Measurements from ENCODE around the gene RFFL.

Gene RFFL

GRCh38 chr17:35079547-35080423 is 16.3 kb upstream of the RFFL start:
- no peak for DNase-seq

DNA sequence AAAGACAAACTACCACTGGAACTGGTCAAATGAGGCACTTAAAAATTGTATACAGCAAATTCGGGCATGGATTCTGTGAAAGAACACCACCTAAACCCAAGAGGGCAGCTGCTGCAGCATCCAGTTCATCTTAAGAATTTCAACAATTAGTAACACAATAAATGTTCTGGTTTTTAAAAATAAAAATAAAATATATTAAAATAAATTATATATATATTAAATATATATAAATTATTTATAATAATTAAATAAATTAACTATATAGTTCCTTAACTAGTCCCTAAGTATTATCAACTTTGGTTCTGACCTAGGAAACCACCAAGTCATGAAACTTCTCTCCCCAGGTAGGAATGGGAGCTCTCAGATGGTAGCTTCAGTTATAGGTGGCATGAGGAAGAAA is 13.4 kb upstream of the RFFL start:
- no peak for DNase-seq

- no peak for DNase-seq
Observed at GRCh38 chr17:35074711-35075707, 11.5 kb upstream of the RFFL start.

DNA sequence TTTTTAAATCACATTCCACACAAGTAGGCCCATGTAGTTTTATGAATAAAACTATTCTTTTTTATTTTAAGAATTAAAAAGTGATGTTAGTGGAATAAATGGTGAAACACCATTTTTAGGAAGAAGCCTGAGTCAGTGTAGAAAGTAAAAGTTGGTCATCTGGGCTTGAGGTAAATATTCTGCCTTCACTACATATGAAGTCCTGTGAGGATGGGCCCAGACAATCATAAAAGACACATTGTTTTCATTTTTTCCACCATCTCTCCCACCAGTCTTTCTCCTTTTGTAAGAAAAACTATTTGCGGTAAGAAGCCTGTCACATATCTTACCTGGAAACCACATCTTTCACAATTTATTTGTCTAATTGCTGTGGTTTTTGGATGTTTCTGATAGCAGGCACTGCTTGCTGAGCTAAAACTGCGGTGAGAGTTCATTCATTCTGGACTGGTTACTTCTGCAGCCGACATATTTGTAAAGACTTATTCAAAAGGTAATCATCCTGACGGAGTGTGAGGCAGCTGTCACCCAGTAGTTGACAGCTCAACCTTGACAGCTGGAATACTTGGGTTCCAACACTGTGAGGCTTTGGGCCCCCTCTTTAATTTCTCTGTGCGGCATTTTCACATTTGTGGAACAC is 10.6 kb upstream of the RFFL start:
- no peak for DNase-seq

DNA sequence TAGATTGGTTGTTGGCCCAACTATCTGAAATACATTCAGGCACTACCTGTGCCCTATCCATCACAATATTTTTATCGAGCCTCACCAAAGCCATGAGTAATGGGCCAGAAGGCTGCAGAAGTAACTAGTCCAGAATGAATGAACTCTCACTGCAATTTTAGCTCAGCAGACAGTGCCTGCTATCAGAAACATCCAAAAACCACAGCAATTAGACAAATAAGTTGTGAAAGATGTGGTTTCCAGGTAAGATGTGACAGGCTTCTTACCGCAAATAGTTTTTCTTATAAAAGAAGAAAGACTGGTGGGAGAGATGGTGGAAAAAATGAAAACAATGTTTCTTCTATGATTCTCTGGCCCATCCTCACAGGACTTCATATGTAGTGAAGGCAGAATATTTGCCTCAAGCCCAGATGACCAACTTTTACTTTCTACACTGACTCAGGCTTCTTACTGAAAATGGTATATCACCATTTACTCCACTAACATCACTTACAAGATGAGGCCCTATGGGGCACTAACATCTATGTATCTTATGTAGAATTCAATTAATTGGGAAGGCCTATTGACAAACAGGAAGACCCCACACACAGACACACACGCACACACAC is 9.8 kb upstream of the RFFL start:
- DNase-seq: no peak

DNA sequence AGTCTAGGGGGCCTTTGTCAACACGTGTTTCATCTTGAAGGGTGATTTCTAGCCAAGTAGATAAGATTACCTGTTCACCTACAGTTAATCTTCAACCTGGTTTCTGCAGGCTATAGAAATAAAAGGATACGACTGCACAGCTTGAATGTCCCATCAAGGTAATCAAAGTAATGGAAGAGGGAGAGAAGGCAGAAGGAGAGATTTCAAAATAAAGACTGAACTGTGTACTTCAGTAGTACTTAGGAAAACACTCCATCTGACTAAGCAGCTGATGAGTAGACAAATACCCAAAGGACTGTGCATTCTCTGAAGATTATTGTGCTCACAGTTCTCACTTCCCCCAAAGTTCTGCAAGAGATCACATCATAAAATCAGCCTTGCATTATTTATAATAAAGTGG is 5.8 kb upstream of the RFFL start:
- no peak for DNase-seq

- no peak for DNase-seq
Observed at GRCh38 chr17:35068249-35068648, 4.7 kb upstream of the RFFL start.

- DNase-seq: no peak
Observed at GRCh38 chr17:35065880-35066279, 2.4 kb upstream of the RFFL start.

GRCh38 chr17:35064516-35065215 is 1.2 kb upstream of the RFFL start:
- DNase-seq: no peak

DNA sequence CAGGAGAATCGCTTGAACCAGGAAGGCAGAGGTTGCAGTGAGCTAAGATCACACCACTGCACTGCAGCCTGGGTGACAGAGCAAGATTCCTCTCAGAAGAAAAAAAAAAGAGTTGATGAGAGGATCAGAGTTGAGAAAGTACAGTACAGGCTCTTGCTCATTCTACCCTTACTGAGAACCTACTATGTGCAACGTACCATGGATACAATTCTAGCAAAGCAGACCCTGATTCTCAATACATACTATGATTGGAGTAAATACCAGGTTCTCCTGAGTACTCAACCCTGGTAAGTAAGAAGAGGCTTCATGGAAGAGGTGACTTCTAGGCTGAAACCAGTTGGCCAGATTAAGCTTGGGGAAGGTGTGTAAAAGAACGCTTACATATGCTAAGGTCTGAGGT is 1.2 kb downstream of the RFFL start:
- DNase-seq: no peak

- no peak for DNase-seq
Observed at GRCh38 chr17:35057332-35057915, 6.1 kb downstream of the RFFL start.

DNA sequence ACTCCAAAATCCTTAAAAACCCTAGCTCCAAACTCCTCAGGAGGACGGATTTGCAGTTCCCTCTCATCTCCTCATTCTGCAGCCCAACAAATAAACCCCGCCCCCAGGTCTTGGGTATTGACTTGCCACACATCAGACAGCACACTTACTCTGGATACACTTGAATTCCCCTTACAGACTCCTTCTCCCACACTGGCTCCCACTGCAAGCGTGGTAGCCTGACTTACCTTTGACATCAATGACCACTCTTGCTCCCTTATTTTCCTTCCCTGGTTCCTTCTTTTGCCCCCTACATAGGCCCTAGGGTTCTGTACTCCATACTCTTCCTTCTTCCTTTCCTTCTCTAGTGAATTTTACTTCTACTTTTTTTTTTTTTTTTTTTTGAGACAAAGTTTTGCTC is 7.5 kb downstream of the RFFL start:
- DNase-seq: no peak

DNA sequence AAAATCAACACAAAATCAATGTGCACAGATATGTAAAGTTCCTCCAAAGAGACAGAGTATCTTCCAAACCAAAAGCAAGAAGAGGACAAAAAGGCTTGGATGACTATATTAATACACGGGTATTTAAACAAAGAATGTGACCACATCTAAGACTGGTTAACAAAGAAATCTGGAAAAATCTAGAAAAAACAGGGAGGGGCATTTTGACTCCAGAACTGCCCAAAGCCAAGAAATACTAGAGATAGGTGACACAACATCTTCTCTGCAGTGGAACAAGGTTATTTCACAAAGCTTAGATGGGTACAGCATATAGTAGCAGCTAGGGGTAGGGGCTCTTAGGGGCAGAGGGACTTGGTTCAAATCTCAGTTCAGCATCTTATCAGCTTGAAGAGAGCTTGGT is 10.3 kb downstream of the RFFL start:
- no peak for DNase-seq

DNA sequence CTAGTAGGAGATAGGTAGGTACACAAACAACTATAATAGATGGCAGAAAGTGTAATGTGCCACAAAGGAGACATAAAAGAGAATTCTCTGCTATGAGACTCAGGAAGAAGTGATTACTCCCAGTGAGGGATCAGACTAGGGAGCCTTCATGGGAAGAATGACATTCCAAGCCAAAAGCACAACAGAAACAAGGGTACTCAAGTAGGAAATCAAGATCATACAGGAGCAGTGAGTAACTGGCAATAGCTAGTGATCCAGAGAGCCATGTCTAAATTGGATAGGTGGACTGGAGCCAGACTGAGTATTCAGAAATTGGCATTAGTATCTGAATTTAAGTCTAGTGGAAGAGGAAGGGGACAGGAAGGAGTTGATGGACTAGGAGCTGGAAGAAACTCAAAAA is 10.7 kb downstream of the RFFL start:
- no peak for DNase-seq

DNA sequence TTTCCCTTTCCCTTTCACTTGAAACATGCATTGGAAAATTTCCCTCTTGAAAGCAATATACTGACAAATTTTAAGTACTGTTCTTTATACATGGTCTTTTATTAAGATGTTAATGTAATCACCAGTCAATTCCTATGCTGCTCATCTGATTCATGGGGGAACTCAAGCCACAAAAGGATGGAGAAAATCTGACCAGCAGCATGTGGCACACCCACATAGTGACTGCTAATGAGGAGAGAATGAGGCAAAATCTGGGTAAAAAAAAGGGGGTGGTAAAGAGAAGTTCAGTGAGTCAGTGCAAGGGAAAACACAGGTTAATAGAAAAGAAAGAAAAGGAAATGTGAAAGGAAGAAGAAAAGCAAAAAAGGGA is 11.3 kb downstream of the RFFL start:
- DNase-seq: no peak

- DNase-seq: no peak
Observed at GRCh38 chr17:35051579-35052240, 11.8 kb downstream of the RFFL start.

DNA sequence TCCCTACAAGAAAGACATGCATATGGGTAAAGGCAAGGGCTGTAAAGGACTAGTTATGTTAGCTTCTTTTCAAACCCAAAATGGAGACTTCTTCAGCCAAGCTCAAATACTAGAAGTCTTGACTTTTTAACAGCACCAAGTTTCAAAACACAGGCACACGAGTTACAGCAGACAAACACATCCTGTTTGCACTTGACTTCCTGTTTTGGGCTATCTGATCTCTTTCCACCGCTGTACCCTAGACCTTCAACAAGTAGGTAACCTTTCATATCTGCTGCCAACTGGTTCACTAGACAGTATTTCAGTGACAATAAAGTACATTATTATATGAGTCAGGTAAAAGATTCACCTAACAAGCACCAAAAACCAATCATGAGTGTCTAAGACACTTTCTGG is 12.3 kb downstream of the RFFL start:
- peak; percentile 64 for DNase-seq

- no peak for DNase-seq
Observed at GRCh38 chr17:35050170-35050569, 13.3 kb downstream of the RFFL start.

- no peak for DNase-seq
Observed at GRCh38 chr17:35048685-35049379, 14.7 kb downstream of the RFFL start.

DNA sequence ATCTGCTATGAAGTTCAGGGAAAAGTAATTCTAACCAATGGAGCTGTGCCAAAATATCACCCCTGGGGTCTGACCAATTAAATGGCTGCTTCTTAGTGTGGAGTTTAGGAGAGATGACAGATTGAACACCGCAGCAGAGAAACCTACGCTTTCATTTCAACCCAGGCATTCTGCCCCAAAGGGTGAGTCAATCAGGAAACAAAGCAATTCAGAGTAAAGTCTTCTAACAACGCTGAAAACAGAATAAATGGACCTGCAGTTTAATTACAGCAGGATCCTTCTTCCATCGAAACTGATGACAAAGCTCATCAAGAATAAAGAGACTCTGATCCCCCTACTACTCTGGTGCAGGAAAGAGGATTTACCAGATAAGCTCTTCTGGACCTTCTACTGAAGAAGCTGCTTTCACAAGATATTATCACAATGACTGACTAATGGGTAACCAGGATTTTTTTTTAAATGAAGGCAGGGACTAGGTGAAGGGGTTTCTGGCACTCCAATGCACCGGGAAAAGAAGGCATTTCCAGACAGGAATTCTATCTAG is 16.7 kb downstream of the RFFL start:
- DNase-seq: no peak
